ENCODE results near the gene GANC. TPM values are rescaled to one million over a fixed set of nuclear protein-coding genes. Genes with fewer than 3 reads are reported as not detected.

Gene GANC
- total and polyA plus RNA-seq, 9 of the 15 experiments (the other 6 are each of a cell fraction or from before 2014, with no cell fraction given) = 10.9 to 19.0 (median 14.5) TPM

- TF ChIP-seq ATF3 (IDR thresholded peaks at IDR 0.05) (no peak), ATF3 (CRISPR knock-in tag; conservative IDR thresholded peaks at IDR 0.05) (peak; percentile 75), U2AF1 (optimal IDR thresholded peaks at IDR 0.05; ENCODE audit: low read depth, low read length) (no peak), MCM7 (IDR thresholded peaks at IDR 0.05) (no peak; a peak in 1 of 4 replicates), YY1 (IDR thresholded peaks at IDR 0.05; ENCODE audit: borderline replicate concordance in 1 of 3, control insufficient read depth in 1 of 3, extremely low read depth in 1 of 3, insufficient read depth in 3 of 3, insufficient read length in 1 of 3, insufficient replicate concordance in 2 of 3, low read depth in 1 of 3, low read length in 2 of 3) (peak; percentile 83 to 94 (median 93)), ZZZ3 (IDR thresholded peaks at IDR 0.05) (peak; percentile 67; the same call in 1 of the 2 replicates), TBL1XR1 (IDR thresholded peaks at IDR 0.05; ENCODE audit: low read length in 2 of 2) (peak in 1 of 2 experiments; percentile 4; a peak in 1 of 4 replicates), BDP1 (IDR thresholded peaks at IDR 0.05; ENCODE audit: insufficient read depth, insufficient read length) (no peak), HDGF (IDR thresholded peaks at IDR 0.05) (no peak), TSC22D4 (tag; IDR thresholded peaks at IDR 0.05) (no peak), NRF1 (conservative IDR thresholded peaks at IDR 0.05 in 1 of 2, IDR thresholded peaks at IDR 0.05 in 1 of 2) (peak; percentile 91 to 93), STAT5A (IDR thresholded peaks at IDR 0.05; ENCODE audit: borderline replicate concordance, low read length) (no peak), RBM22 (IDR thresholded peaks at IDR 0.05; ENCODE audit: low read depth, low read length, poor library complexity, severe bottlenecking) (no peak), SIX5 (IDR thresholded peaks at IDR 0.05; ENCODE audit: borderline replicate concordance in 1 of 2, insufficient read depth in 1 of 2, low read depth in 1 of 2, low read length in 2 of 2) (no peak), SMC3 (conservative IDR thresholded peaks at IDR 0.05; ENCODE audit: insufficient read depth, low read depth, low read length) (no peak), PRPF4 (IDR thresholded peaks at IDR 0.05; ENCODE audit: insufficient read depth, low read depth, low read length, poor library complexity, severe bottlenecking) (no peak), ETV6 (IDR thresholded peaks at IDR 0.05; ENCODE audit: borderline replicate concordance in 1 of 2, low read depth in 2 of 2, low read length in 1 of 2) (0 out of 4 replicates have a peak, but pooled peaks of 1 of the 2 experiments have one; percentile 16), ETV6 (CRISPR knock-in tag; IDR thresholded peaks at IDR 0.05; ENCODE audit: borderline replicate concordance) (no peak), PHB2 (IDR thresholded peaks at IDR 0.05; ENCODE audit: low read depth) (no peak), ZNF780A (CRISPR knock-in tag; IDR thresholded peaks at IDR 0.05) (no peak), ZNF408 (CRISPR knock-in tag; IDR thresholded peaks at IDR 0.05; ENCODE audit: low read depth) (no peak), MAZ (CRISPR knock-in tag; conservative IDR thresholded peaks at IDR 0.05 in 1 of 2, IDR thresholded peaks at IDR 0.05 in 1 of 2) (peak; percentile 77 to 86), KLF1 (tag; IDR thresholded peaks at IDR 0.05) (peak; percentile 86), NCOA1 (IDR thresholded peaks at IDR 0.05; ENCODE audit: low read depth) (peak; percentile 56; the same call in 1 of the 2 replicates), TEAD1 (CRISPR knock-in tag; IDR thresholded peaks at IDR 0.05) (peak in 1 of 2 experiments; percentile 71; a peak in 2 of 4 replicates), ZNF431 (CRISPR knock-in tag; IDR thresholded peaks at IDR 0.05) (no peak), COPS2 (conservative IDR thresholded peaks at IDR 0.05) (no peak)
These were observed at the start of gene GANC, which contains the start of gene TMEM87A (continued) for GRCh38 chr15:42272939-42273899.
